ENCODE data around the gene DNASE1L1. TPM values are rescaled to one million over a fixed set of nuclear protein-coding genes. Genes with fewer than 3 reads are reported as not detected.

The DNASE1L1 gene
- total and polyA plus RNA-seq, 2 donors (not counting 1 experiment from before 2014, with no cell fraction given), result 24.6 to 49.2 TPM

- intact Hi-C loops (cut with micrococcal nuclease), result no loop called here
- ChIA-PET CTCF (interaction anchor here (0.8 kb wide), 1 partner anchor 50 kb away, joined by 4 read pairs; the partner anchor contains the start of gene RPL10), POLR2A (no interaction called here)
- H3K9me3 ChIP-seq (ENCODE audit: control extremely low read depth in 1 of 3, control insufficient read depth in 2 of 3, insufficient read depth in 1 of 3, low read length in 2 of 3), result no peaks in the 10 kb centered on the region
- TF ChIP-seq EZH2 (IDR thresholded peaks at IDR 0.05; ENCODE audit: borderline replicate concordance, insufficient read depth, low read depth, low read length, poor library complexity, severe bottlenecking) (no peak), CTCF (IDR thresholded peaks at IDR 0.05) (no peak)
- no peak overlapping the region for H2AFZ ChIP-seq (ENCODE audit: insufficient read depth, low read depth, low read length, poor library complexity, severe bottlenecking)
- H3K36me3 ChIP-seq (replicated peaks in 1 of 2; ENCODE audit: control extremely low read depth in 1 of 2, control insufficient read depth in 1 of 2, extremely low read depth in 1 of 2, insufficient read depth in 2 of 2, low read length in 1 of 2), result peaks cover 0 to 7% of the 10 kb centered on the region in 2 experiments
- H3K9ac ChIP-seq (ENCODE audit: low read length), result no peak overlapping the region
- H3K4me1 Mint-ChIP-seq, result peaks cover 1% of the 10 kb centered on the region
- H3K4me3 Mint-ChIP-seq, result no peak overlapping the region
- no peak overlapping the region for H3K27ac ChIP-seq (ENCODE audit: low read length in 2 of 2)
- no peak for DNase-seq
- no peaks in the 10 kb centered on the region for H3K27me3 Mint-ChIP-seq
- H4K20me1 ChIP-seq (ENCODE audit: control insufficient read depth, insufficient read depth, low read length, poor library complexity, severe bottlenecking), result no peaks in the 10 kb centered on the region
- H3K9me3 Mint-ChIP-seq (ENCODE audit: insufficient read depth), result no peaks in the 10 kb centered on the region
- no peaks in the 10 kb centered on the region for H3K27me3 ChIP-seq (replicated peaks in 1 of 4; ENCODE audit: control extremely low read depth in 1 of 4, control insufficient read depth in 3 of 4, insufficient read depth in 4 of 4, low read length in 3 of 4)
- ATAC-seq (ENCODE audit: low read depth), result no peak
- peaks cover 10% of the 10 kb centered on the region for H3K79me2 ChIP-seq (ENCODE audit: control insufficient read depth, insufficient read depth, low read length)
- 95% methylated on average over 8 of the region's 14 CpGs for WGBS (ENCODE audit: insufficient coverage)
- H3K4me1 ChIP-seq (ENCODE audit: control insufficient read depth in 2 of 2, insufficient read depth in 2 of 2, low read length in 2 of 2), result peaks cover 8 to 15% of the 10 kb centered on the region in 2 donors
- H3K27ac Mint-ChIP-seq, result no peak overlapping the region
- H3K4me3 ChIP-seq (ENCODE audit: control extremely low read depth in 1 of 5, extremely low read depth in 1 of 5, insufficient read depth in 1 of 5, low read depth in 2 of 5, low read length in 4 of 5), result no peak overlapping the region
- H3K4me2 ChIP-seq (replicated peaks; ENCODE audit: low read depth, low read length, poor library complexity, severe bottlenecking), result no peak overlapping the region
Observed at GRCh38 chrX:154448484-154448883, 39.4 kb upstream of the DNASE1L1 start.

GRCh38 chrX:154446430-154446829 is 37.4 kb upstream of the DNASE1L1 start:
- Mint-ChIP-seq H3K9me3 (ENCODE audit: insufficient read depth) (no peaks in the 10 kb centered on the region), H3K4me1 (peaks cover 5% of the 10 kb centered on the region), H3K4me3 (no peak overlapping the region), H3K27me3 (no peaks in the 10 kb centered on the region), H3K27ac (no peak overlapping the region)
- no peak overlapping the region for H3K27ac ChIP-seq (ENCODE audit: low read length in 2 of 2)
- no peaks in the 10 kb centered on the region for H3K27me3 ChIP-seq (replicated peaks in 1 of 4; ENCODE audit: control extremely low read depth in 1 of 4, control insufficient read depth in 3 of 4, insufficient read depth in 4 of 4, low read length in 3 of 4)
- ChIA-PET POLR2A (no interaction called here), CTCF (no interaction called here)
- H3K4me2 ChIP-seq (replicated peaks; ENCODE audit: low read depth, low read length, poor library complexity, severe bottlenecking), result no peak overlapping the region
- 94% methylated on average over 3 of the region's 12 CpGs for WGBS (ENCODE audit: insufficient coverage)
- no peak for DNase-seq
- no peaks in the 10 kb centered on the region for H4K20me1 ChIP-seq (ENCODE audit: control insufficient read depth, insufficient read depth, low read length, poor library complexity, severe bottlenecking)
- intact Hi-C loops (cut with micrococcal nuclease), result no loop called here
- H3K4me3 ChIP-seq (ENCODE audit: control extremely low read depth in 1 of 5, extremely low read depth in 1 of 5, insufficient read depth in 1 of 5, low read depth in 2 of 5, low read length in 4 of 5), result no peak overlapping the region
- H3K36me3 ChIP-seq (replicated peaks in 1 of 2; ENCODE audit: control extremely low read depth in 1 of 2, control insufficient read depth in 1 of 2, extremely low read depth in 1 of 2, insufficient read depth in 2 of 2, low read length in 1 of 2), result peaks cover 0 to 7% of the 10 kb centered on the region in 2 experiments
- peaks cover 10 to 18% of the 10 kb centered on the region in 2 donors for H3K4me1 ChIP-seq (ENCODE audit: control insufficient read depth in 2 of 2, insufficient read depth in 2 of 2, low read length in 2 of 2)
- no peak overlapping the region for H3K9ac ChIP-seq (ENCODE audit: low read length)
- peaks cover 10% of the 10 kb centered on the region for H3K79me2 ChIP-seq (ENCODE audit: control insufficient read depth, insufficient read depth, low read length)
- no peaks in the 10 kb centered on the region for H3K9me3 ChIP-seq (ENCODE audit: control extremely low read depth in 1 of 3, control insufficient read depth in 2 of 3, insufficient read depth in 1 of 3, low read length in 2 of 3)
- no peak overlapping the region for H2AFZ ChIP-seq (ENCODE audit: insufficient read depth, low read depth, low read length, poor library complexity, severe bottlenecking)
- TF ChIP-seq CTCF (IDR thresholded peaks at IDR 0.05) (no peak), EZH2 (IDR thresholded peaks at IDR 0.05; ENCODE audit: borderline replicate concordance, insufficient read depth, low read depth, low read length, poor library complexity, severe bottlenecking) (no peak)
- no peak for ATAC-seq (ENCODE audit: low read depth)

Measured in B cell (primary cell).